HEK293T (cell line): ENCODE results near the gene ZACN.

Source experiments
- BHLHE40 ChIP-seq: fragments of 450-650 bp; IDR thresholded peaks from 2 replicates; pipeline ENCODE4 v1.6.1; 2016; ENCODE audit warnings: mild to moderate bottlenecking, moderate library complexity, borderline replicate concordance
- CTBP1 ChIP-seq: fragments of 450-650 bp; IDR thresholded peaks from 2 replicates; pipeline ENCODE4 v1.6.1; 2016; ENCODE audit warnings: borderline replicate concordance
- ELF4 ChIP-seq: fragments of 450-650 bp; IDR thresholded peaks from 2 replicates; pipeline ENCODE4 v1.6.1; 2017; ENCODE audit warnings: antibody characterized with exemption
- FOXK2 ChIP-seq: fragments of 450-650 bp; IDR thresholded peaks from 2 replicates; pipeline ENCODE4 v1.6.1; 2016; ENCODE audit warnings: mild to moderate bottlenecking
- FOXM1 ChIP-seq: fragments of 450-650 bp; IDR thresholded peaks from 2 replicates; pipeline ENCODE4 v1.6.1; 2017; ENCODE audit warnings: mild to moderate bottlenecking, borderline replicate concordance
- HDGF ChIP-seq: fragments of 450-650 bp; IDR thresholded peaks from 2 replicates; pipeline ENCODE4 v1.6.1; 2017; ENCODE audit warnings: antibody characterized with exemption, borderline replicate concordance
- L3MBTL2 ChIP-seq: fragments of 450-650 bp; conservative IDR thresholded peaks from 2 replicates; pipeline ENCODE4 v1.6.1; 2016; ENCODE audit warnings: mild to moderate bottlenecking
- LEF1 ChIP-seq: fragments of 450-650 bp; IDR thresholded peaks from 2 replicates; pipeline ENCODE4 v1.6.1; 2017; ENCODE audit warnings: mild to moderate bottlenecking, borderline replicate concordance
- SP1 ChIP-seq: fragments of 450-650 bp; IDR thresholded peaks from 2 replicates; pipeline ENCODE4 v1.6.1; 2017
- SUZ12 ChIP-seq: fragments of 450-650 bp; IDR thresholded peaks from 2 replicates; pipeline ENCODE4 v1.6.1; 2016; ENCODE audit warnings: mild to moderate bottlenecking
- TARDBP ChIP-seq: fragments of 450-650 bp; IDR thresholded peaks from 2 replicates; pipeline ENCODE4 v1.6.1; 2016
- ZNF384 ChIP-seq: fragments of 450-650 bp; IDR thresholded peaks from 2 replicates; pipeline ENCODE4 v1.6.1; 2016

DNA sequence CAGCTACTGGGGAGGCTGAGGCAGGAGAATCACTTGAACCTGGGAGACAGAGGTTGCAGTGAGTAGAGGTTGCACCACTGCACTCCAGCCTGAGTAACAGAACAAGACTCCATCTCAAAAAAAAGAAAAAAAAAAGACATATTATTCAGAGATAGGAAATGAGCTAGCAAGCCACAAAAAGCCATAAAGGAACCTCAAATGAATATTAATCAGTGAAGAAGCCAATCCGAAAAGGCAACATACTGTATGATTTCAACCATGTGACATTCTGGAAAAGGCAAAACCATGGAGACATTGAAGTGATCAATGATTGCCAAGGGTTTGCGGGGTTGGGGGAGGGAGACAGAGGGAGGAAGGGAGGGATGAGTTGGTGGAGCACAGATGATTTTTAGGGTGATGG is 33.0 kb downstream of the ZACN start:
- no peak for TF ChIP-seq TARDBP
- no peak for TF ChIP-seq ELF4
- TF ChIP-seq FOXM1 = no peak
- no peak for TF ChIP-seq LEF1
- no peak for TF ChIP-seq SP1
- TF ChIP-seq BHLHE40 = no peak
- TF ChIP-seq HDGF = no peak
- TF ChIP-seq CTBP1 = no peak
- no peak for TF ChIP-seq SUZ12
- no peak for TF ChIP-seq ZNF384
- TF ChIP-seq L3MBTL2 = no peak
- no peak for TF ChIP-seq FOXK2
